Measurements from ENCODE around the gene GTF3C5.

DNA sequence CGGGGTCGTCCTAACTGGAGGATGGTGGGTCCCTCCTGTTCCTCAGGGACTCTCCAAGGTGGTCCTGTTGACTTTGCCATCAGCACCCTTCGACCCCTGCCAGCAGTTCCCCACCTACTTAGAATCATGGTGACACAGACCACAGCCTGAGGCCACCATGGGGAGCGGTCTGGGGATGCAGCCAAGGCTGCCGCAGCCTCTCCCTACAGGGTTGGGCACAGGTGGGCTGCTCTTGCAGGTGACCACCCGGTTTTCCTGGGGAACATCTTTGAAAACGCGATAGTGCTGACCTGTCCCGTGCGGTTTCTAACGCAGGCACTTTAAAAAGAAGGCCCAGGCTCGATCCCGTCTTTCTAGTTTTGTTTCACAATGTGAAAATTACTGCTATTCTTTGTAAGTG lies 18.2 kb downstream of the GTF3C5 start:
- TF ChIP-seq SNAI2 (CRISPR knock-in tag; IDR thresholded peaks at IDR 0.05) (no peak), ESRRG (CRISPR knock-in tag; IDR thresholded peaks at IDR 0.05) (no peak), ZFP30 (CRISPR knock-in tag; IDR thresholded peaks at IDR 0.05) (no peak), ZC3H10 (CRISPR knock-in tag; IDR thresholded peaks at IDR 0.05) (no peak), PATZ1 (CRISPR knock-in tag; IDR thresholded peaks at IDR 0.05; ENCODE audit: borderline replicate concordance) (no peak), ZFP3 (CRISPR knock-in tag; IDR thresholded peaks at IDR 0.05) (no peak), ARNTL (CRISPR knock-in tag; IDR thresholded peaks at IDR 0.05; ENCODE audit: borderline replicate concordance, low read depth) (no peak), OSR1 (CRISPR knock-in tag; IDR thresholded peaks at IDR 0.05) (no peak), BACH2 (CRISPR knock-in tag; IDR thresholded peaks at IDR 0.05; ENCODE audit: borderline replicate concordance) (no peak), ZNF70 (CRISPR knock-in tag; IDR thresholded peaks at IDR 0.05) (no peak), TOX (CRISPR knock-in tag; IDR thresholded peaks at IDR 0.05; ENCODE audit: borderline replicate concordance) (no peak)
- TF ChIP-seq, protein P1, sequence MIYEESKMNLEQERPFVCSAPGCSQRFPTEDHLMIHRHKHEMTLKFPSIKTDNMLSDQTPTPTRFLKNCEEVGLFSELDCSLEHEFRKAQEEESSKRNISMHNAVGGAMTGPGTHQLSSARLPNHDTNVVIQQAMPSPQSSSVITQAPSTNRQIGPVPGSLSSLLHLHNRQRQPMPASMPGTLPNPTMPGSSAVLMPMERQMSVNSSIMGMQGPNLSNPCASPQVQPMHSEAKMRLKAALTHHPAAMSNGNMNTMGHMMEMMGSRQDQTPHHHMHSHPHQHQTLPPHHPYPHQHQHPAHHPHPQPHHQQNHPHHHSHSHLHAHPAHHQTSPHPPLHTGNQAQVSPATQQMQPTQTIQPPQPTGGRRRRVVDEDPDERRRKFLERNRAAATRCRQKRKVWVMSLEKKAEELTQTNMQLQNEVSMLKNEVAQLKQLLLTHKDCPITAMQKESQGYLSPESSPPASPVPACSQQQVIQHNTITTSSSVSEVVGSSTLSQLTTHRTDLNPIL (CRISPR knock-in tag; IDR thresholded peaks at IDR 0.05; ENCODE audit: low read depth), result no peak
- TF ChIP-seq, protein P2, sequence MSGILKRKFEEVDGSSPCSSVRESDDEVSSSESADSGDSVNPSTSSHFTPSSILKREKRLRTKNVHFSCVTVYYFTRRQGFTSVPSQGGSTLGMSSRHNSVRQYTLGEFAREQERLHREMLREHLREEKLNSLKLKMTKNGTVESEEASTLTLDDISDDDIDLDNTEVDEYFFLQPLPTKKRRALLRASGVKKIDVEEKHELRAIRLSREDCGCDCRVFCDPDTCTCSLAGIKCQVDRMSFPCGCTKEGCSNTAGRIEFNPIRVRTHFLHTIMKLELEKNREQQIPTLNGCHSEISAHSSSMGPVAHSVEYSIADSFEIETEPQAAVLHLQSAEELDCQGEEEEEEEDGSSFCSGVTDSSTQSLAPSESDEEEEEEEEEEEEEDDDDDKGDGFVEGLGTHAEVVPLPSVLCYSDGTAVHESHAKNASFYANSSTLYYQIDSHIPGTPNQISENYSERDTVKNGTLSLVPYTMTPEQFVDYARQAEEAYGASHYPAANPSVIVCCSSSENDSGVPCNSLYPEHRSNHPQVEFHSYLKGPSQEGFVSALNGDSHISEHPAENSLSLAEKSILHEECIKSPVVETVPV (CRISPR knock-in tag; IDR thresholded peaks at IDR 0.05), result no peak

Measured in SK-N-SH treated with all-trans-retinoic acid at 6 μM for 48 hours (cell line).